ENCODE results near the gene FGFRL1.

FGFRL1 gene, protein sequence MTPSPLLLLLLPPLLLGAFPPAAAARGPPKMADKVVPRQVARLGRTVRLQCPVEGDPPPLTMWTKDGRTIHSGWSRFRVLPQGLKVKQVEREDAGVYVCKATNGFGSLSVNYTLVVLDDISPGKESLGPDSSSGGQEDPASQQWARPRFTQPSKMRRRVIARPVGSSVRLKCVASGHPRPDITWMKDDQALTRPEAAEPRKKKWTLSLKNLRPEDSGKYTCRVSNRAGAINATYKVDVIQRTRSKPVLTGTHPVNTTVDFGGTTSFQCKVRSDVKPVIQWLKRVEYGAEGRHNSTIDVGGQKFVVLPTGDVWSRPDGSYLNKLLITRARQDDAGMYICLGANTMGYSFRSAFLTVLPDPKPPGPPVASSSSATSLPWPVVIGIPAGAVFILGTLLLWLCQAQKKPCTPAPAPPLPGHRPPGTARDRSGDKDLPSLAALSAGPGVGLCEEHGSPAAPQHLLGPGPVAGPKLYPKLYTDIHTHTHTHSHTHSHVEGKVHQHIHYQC

DNA sequence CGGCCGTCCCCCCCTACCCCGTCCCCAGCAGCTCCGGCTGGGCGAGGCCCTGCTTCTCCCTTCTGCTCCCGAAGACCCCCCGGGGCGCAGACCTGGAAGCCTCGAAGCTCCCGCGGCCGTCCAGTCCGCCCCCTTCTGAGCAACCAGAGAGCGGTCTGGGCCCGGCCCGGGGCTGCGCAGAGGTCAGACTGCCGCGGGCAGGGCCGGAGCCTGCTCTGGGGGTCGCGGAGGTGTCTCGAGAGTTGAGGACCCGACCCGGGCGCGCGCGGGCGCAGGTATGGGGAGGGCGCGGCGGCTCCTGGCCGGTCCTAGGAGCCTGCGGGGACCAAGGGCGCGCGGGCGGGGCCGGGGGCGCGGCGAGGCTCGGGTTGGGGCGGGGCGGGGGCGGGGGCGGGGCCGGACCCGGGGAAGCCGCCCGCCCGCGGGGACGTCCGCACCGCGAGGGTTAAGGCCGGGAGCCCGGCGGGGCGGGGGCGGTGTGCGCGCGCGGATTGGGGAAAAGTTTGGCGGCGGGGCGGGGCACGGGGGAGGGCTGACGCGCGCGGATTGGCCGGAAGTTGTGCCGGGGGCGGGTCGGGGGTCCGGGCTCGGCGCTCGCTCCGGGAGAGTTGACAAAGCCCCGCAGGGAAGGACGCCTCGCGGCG is at the start of gene FGFRL1:
Gene FGFRL1 (plus strand): TSS at position 605 of the 644 bp plus-strand sequence. CDS start 860 bp downstream, outside the sequence.
- DNase-seq (ENCODE audit: low spot score) = peak; percentile 83

- no peak for DNase-seq (ENCODE audit: low spot score)
These were observed 48.9 kb upstream of the FGFRL1 start for GRCh38 chr4:962231-963208.

- no peak for DNase-seq (ENCODE audit: low spot score)
These were observed 47.9 kb upstream of the FGFRL1 start for GRCh38 chr4:963276-964225.

DNA sequence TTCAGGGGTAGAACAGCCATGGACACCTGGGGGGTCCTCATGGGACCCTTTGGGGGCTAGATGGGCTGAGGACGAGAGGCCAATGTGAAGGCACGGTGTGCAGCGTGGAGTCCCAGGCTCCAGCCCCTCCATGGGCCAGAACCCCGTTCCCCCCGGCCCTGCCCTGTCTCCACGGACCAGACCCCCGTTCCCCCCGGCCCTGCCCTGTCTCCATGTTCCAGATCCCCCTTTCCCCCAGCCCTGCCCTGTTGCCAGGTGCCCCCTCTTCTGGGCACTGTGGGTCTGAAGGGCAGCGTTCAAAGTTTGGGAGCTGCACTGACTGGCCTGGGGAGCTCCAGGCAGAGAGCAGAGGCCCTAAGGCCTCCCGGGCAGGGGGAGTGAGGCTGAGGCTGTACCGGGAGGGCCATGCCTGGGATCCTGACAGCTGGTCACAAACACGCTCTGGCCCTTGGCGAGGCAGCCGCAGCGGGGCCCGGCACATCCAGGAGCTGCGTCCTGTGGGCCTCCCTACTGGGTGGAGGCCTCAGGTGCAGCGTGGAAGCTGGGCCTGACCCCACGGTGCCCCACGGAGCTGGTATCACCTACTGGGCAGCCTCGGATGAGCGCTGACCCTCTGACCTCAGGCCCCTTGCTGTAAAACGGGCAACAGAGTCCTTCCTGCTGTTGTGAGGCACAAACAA is 46.9 kb upstream of the FGFRL1 start:
- no peak for DNase-seq (ENCODE audit: low spot score)

GRCh38 chr4:965048-965765 is 46.2 kb upstream of the FGFRL1 start:
- no peak for DNase-seq (ENCODE audit: low spot score)

GRCh38 chr4:965766-966134 is 45.7 kb upstream of the FGFRL1 start:
- DNase-seq (ENCODE audit: low spot score) = no peak

- DNase-seq (ENCODE audit: low spot score) = no peak
These were observed 44.9 kb upstream of the FGFRL1 start for GRCh38 chr4:966266-967112.

DNA sequence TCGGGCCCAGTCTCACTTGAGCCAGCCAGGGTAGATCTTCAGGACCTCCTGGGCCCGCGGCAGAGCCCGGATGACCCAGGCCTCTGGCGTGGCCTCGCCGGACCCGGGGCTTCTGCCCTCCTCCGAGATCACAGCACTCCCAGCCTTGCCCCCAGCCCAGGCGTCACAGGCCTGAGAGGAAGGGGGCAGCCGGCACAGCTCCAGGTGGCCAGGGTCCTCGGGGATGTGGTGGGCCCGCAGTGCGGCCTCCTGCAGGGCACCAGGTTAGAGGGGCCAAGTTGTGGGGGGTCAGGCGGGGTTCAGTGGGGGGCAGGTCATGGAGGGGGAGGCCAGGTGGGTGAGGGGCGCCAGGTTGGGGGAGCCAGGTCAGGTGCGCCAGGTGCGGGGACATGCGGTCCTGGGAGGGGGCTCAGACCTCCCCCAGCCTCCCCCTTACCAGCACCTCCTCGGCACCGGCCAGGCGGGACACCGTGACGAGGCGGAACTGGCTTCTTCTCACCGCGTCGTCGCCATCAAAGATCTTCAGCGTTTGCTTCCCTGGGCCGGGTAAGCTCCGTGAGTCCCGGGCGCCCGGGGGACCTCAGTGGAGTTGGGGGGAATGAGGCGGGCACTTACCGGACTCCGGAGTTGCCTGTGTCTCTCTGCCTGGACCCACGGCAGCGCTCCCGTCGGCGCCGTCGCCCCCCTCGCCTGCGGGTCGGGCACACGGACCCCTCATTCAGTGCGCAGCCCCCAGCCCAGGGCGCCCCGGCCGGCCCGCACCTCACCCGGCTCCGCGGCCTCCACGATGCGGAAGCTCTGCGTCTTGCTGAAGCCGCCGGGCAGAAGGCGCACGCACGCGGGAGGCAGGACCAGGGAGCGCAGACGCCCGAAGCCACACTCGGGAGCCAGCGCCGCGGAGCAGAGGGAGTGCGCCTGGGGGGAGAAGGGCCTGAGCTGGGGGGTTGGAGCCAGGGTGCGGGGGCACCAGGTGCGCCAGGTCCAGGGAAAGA is 44.0 kb upstream of the FGFRL1 start:
- DNase-seq (ENCODE audit: low spot score) = no peak

GRCh38 chr4:968221-968620 is 43.2 kb upstream of the FGFRL1 start:
- no peak for DNase-seq (ENCODE audit: low spot score)

- no peak for DNase-seq (ENCODE audit: low spot score)
These were observed 42.6 kb upstream of the FGFRL1 start for GRCh38 chr4:968621-969394.

- DNase-seq (ENCODE audit: low spot score) = no peak
These were observed 41.2 kb upstream of the FGFRL1 start for GRCh38 chr4:970046-970745.

GRCh38 chr4:970854-971520 is 40.4 kb upstream of the FGFRL1 start:
- DNase-seq (ENCODE audit: low spot score) = no peak

GRCh38 chr4:971666-972500 is 39.5 kb upstream of the FGFRL1 start:
- no peak for DNase-seq (ENCODE audit: low spot score)

- peak; percentile 49 for DNase-seq (ENCODE audit: low spot score)
These were observed 38.6 kb upstream of the FGFRL1 start for GRCh38 chr4:972651-973424.
